ENCODE measurements around the gene ARHGAP23.
"Not testable (repeated sequence)": the region's sequence is repeated elsewhere in the genome, so short reads cannot be mapped to it uniquely, and the experiment has no call there.

Gene ARHGAP23

DNA sequence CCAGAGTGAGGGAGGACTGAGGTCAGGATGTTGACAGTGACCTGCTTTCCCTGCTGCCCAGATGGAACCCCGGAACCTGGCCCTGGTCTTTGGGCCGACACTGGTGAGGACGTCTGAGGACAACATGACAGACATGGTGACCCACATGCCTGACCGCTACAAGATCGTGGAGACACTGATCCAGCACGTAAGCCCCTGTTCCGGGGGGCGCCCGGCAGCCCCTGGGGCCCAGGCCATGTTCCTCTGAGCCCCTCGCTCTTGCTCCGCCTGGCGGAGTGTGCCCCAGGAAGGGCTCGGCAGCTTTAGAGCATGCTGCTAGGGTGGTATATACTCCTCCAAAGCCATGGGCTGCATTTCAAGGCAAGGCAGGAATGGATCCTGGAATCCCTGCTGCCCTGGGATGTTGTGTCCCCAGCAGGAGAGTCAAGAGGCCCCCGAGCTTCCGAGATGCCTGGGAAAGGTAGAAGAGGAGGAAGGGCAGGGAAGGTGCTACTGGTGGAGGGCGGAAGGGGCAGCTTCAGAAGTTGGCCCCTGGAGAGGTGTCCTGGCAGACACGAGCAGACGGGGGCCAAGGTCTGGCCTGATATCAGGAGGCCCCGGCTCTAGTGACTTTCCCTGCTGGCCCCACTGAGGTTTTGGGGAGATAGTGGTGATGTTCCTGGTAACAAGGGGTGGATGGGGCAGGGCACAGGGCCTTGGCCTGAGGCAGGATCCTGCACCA is 63.2 kb downstream of the ARHGAP23 start:
- DNase-seq: not testable (repeated sequence)

DNA sequence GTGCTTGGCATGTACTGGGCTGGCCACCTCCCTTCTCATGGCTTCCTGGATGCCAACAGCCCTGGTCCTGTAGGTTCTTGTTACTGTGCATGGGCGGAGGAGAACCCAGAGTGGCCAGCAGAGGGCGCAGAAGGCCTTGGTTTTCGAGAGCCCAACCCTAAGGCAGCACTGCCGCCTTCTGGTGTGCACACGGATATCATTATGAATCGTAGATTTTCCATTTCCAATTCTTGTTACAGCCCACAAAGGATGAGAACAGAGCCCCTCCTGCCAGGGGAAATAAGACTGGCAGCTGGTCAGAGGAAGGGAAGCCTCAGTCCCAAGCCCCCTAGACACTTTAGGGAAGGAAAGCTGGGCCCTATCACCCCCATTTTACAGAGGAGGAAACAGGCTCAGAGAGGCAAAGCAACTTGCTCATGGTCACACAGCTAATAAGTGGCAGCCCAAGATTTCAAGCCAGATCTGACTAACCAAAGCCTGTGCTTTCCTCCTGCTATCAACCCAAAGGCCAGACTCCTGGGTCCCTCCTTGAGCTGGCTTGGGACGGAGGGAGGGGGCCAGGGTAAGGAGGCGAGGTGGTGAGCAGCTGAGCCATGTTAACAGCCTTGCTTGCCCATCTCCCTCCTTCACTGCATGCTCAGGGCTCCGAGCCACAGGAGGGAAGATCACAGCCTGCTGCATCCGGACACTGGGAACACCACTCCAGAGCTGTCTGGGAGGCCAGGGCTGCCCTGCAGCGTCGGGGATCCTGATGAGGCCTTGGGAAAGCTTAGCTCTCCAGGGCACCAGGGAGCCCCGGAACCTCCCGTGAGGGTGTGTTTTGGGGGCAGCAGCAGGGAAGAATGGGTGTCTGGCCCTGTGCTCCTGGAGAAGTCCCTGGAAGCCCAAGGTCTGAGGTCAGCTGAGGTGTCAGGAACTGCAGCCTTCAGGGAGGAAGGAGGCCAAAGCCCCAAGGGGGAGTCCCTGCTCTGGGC is 64.1 kb downstream of the ARHGAP23 start:
- peak; percentile 59 for DNase-seq

DNA sequence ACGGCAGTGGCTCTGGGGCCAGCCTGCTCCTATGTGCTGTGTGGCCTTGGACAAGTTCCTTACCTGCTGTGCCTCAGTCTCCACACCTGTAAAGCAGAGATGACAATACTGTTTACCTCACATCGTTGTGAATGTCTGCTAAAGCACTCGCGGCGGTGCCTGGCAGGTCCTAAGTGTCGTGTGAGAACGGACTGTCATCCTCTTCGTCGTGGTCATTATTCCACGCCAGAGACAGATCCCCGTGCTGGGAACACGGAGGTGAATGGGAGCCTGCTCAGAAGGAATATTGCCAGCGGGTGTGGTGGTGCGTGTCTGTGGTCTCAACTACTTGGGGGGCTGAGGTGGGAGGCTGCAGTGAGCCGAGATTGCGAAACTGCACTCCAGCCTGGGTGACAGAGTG is 65.9 kb downstream of the ARHGAP23 start:
- not testable (repeated sequence) for DNase-seq

DNA sequence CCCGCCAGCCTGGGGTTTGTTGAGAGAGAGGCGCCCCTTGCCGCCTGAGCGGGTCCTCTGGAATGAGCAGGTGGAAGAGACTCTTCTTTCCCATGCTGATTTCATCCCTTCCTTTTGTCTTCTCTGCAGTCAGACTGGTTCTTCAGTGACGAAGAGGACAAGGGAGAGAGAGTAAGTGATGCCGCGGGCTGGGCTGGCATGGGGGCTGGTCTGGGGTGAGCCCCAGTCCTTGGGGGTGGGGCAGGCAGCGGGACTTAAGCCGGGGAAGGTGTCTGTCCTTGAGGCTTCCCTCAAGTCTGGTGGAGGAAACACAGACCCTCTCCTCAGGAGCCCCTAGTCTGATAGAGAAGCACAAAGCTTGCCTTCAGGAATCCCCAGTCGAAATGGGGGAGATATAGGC is 69.4 kb downstream of the ARHGAP23 start:
- not testable (repeated sequence) for DNase-seq

DNA sequence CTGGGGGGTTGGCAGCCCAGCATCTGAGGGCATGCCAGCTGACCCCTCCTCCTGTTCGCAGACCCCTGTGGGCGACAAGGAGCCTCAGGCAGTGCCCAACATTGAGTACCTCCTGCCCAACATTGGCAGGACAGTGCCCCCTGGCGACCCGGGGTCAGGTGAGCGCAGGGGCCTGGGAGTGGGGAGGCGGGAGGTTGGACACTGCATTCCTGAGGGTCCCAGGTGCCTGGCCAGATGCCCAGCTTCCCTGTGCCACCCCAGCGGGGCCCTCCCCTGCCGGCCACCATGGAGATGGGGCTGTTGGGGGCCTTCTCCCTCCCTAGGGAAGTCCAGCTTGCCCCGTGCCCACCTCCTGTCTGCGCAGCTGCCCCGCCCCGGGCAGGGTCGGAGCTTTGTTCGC is 70.1 kb downstream of the ARHGAP23 start:
- DNase-seq: no peak

DNA sequence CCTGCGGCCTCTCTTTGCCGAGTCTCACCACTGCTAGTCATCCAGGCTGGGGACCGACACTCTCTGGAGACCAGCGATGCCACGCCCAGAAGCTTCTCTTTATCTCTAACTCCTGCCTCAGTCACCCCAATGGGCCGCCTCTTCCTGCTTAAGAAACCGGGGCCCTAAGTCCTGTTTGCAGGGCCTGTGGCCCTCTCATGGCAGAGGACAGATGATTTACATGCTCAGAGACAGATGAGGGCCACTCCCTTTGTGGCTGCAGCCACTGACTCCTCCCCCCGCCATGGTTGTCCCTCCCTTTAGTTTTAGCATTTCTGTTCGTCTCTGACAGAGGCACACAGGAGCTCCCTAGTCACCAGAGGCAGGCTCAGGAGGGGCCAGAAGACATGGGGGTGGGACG is 71.0 kb downstream of the ARHGAP23 start:
- not testable (repeated sequence) for DNase-seq

DNA sequence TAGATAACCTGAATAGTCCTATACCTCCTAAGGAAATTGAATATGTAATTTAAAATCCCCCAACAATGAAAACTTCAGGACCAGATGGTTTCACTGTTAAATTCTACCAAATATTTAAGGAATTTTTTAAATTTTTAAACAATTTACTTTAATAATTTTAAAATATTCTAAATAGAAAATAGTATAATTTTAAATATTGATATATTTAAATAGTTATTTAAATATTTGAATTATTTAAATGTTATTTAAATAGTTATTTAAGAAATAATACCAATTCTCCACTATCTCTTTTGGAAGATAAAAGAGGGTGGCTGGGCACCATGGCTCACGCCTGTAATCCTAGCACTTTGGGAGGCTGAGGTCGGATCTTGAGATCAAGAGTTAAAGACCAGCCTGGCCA is 73.5 kb downstream of the ARHGAP23 start:
- not testable (repeated sequence) for DNase-seq

DNA sequence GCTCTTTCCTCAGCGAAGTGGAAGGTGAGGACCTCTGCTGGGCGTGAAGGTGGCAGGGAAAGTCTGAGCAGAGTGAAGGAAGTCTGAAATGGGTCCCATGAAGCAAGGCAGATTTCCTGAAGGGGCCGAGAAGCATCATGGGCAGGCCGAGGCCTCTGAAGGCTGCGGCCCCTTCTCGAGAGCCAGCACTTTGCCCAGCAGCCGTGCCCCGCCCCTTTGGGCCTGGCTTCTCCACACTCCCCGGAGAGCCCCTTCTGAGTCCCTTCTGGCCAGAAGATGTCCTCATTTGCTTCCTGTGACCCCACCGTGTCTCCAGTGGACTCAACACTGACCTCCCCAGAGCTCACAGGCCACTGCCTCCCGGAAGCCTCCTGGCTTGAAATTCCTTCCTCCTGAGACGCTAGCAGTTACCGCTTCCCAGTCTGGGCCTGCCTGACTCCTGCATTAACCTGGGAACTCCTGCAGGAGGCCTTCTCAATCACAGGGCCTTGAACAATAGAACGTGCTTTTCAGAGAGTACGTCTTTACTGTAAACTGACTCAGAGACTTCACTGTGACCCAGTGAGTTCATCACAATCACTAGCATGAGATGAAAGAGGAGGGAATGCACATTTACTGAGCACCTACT is 75.1 kb downstream of the ARHGAP23 start:
- DNase-seq: not testable (repeated sequence)

DNA sequence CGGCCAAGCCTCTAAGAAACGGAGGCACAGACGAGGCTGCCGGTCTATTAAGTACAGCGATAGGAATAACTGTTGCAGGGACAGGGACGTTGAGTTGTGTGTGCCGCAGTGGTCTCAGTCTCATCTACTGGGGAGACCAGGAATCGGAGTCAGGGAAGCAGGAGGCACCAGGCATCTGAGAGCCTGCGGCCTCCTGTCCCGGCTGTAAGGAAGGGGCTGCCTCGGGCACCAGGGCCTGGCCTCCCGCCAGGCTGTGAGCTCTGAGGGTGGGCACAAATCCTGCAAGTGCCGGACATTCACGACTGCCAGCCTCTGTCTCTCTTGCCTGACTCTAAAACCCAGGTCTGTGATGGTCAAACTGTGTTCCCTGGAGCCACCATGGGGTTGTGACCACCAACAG is 76.0 kb downstream of the ARHGAP23 start:
- DNase-seq: no peak

DNA sequence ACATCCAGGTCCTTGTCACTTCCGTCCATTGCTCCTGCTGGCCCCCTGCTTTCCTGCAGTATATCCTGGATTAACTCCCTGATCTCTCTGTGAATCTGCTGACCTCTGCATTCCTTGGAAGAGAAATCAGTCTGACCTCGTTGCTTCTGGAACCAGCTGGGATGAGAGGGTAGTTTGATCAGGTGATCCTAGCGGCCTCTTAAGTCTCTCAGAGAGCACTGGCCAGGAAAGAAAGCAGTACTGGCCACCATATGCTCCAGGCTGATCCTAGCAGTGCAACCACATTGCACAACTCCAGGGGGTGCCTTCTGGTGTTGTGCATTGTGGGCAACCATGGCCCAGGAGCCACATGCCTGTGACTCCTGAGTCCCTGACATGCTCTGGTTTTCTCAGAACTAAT is 79.2 kb downstream of the ARHGAP23 start:
- DNase-seq: no peak

DNA sequence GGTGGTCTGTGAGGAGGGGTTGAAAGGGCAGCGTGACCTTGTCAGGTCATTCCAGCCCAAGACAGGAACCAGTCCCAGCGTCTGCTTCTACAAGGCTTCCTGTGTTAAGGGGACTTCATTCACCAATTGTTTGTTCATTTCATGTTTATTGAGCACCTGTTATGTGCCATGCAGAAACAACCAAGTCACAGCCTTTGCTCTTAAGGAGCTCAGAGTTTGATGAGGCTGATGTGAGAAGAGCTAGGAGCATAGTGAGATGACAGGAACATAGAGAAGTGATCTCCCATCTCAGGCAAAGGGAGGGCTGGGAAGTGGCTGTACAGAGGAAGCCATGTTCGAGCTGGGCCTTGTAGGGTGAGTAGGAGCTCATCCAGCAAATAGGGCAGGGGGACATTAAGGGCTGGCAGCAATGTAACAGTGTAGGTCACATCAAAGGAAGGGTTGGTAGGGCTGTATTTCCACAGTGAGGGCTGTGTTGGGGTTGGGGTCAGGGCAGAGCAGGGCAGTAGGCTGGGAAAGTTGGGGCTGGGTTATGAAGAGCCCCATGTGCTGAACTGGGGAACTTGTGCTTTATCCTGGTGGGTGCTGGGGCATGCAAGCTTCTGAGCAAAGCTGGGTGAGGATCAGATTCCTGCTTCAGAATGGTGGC is 79.8 kb downstream of the ARHGAP23 start:
- DNase-seq: no peak

DNA sequence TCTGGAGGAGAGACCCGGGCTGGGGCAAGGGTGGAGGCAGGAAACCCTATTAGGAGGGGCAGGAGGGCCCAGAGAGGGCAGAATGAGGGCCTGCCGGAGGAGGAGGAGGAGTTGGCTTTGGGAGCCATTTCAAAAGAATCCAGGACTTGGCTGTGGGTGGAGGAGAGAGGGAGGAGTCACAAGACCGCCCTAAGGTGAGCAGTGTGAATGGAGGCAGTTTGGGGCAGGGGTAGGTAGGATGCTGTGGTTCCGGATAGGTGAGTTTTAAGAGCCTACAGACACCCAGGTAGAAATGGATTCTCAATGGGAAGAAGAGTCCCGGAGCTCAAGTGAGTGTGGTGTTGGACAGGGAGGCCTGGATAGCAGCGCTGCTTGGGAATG is 80.3 kb downstream of the ARHGAP23 start:
- no peak for DNase-seq

DNA sequence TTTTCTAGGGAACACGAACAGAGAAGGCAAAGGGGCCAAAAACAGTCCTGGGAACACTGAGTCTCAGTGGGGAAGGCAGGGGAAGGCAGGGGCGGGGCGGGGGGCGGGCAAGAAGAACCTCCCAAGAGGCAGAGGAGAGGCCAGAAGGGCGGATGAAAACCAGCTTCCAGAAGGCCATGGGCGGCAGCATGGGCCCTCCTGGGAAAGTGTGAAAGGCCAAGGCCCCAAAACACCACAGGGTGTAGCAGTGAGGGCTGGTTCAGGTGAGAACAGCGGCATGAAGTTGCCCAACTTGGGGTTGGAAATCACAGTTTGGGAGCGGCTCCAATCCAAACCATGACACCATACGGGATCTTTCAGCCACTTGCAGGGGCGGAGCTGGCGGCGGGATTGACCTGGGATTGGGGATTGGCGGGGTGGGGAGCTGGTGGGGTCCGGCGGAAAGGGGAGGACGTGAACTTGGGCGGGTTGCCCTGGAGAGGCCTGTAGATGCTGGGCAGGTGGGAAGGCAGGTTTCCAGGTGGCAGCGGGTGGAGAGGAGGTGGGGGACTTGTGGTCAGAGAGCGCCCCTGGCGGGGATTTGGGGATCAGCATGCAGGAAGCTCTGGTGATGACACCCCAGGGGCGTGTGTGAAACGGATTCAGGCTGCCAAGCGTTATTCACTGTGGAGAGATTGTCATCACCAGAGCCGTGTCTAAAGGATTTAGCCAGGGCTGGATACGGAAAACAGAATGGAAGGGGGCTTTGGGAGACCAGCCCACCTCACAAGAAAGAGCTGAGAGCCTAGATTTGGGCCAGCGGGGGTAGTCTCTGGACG is 80.9 kb downstream of the ARHGAP23 start:
- peak; percentile 74 for DNase-seq

DNA sequence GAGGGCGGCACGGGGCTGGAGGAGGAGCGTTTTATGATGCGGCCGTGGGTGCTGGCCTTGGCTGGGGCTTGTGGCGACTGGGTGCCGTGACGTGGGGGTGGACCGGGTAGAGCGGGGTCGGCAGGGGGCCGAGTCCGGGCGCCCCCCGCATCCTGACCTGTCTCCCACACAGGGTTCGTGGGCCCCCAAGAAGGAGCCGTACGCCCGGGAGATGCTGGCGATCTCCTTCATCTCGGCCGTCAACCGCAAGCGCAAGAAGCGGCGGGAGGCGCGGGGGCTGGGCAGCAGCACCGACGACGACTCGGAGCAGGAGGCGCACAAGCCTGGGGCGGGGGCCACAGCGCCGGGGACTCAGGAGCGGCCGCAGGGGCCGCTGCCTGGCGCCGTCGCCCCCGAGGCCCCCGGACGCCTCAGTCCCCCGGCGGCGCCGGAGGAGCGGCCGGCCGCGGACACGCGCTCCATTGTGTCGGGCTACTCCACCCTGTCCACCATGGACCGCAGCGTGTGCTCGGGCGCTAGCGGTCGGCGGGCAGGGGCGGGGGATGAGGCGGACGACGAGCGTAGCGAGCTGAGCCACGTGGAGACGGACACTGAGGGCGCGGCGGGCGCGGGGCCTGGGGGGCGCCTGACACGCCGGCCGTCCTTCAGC is 81.6 kb downstream of the ARHGAP23 start:
- no peak for DNase-seq

DNA sequence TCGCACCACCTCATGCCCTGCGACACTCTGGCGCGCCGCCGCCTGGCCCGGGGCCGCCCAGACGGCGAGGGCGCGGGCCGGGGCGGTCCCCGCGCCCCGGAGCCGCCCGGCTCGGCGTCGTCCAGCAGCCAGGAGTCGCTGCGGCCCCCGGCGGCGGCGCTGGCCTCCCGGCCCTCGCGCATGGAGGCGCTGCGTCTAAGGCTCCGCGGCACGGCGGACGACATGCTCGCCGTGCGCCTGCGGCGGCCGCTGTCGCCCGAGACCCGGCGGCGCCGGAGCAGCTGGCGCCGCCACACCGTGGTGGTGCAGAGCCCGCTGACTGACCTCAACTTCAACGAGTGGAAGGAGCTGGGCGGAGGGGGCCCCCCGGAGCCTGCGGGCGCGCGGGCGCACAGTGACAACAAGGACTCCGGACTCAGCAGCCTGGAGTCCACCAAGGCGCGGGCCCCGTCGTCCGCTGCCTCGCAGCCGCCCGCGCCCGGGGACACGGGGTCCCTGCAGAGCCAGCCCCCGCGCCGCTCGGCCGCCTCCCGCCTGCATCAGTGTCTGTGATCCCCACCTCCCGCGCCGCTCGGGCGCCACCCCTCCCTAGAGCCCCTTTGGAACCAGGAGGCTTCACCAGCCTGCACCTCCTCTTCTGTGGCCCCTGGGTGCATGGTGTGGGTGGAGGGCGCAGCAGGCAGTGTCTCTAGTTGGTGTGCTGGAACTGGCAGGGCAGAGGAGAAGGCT is 82.3 kb downstream of the ARHGAP23 start:
- peak; percentile 12 for DNase-seq

DNA sequence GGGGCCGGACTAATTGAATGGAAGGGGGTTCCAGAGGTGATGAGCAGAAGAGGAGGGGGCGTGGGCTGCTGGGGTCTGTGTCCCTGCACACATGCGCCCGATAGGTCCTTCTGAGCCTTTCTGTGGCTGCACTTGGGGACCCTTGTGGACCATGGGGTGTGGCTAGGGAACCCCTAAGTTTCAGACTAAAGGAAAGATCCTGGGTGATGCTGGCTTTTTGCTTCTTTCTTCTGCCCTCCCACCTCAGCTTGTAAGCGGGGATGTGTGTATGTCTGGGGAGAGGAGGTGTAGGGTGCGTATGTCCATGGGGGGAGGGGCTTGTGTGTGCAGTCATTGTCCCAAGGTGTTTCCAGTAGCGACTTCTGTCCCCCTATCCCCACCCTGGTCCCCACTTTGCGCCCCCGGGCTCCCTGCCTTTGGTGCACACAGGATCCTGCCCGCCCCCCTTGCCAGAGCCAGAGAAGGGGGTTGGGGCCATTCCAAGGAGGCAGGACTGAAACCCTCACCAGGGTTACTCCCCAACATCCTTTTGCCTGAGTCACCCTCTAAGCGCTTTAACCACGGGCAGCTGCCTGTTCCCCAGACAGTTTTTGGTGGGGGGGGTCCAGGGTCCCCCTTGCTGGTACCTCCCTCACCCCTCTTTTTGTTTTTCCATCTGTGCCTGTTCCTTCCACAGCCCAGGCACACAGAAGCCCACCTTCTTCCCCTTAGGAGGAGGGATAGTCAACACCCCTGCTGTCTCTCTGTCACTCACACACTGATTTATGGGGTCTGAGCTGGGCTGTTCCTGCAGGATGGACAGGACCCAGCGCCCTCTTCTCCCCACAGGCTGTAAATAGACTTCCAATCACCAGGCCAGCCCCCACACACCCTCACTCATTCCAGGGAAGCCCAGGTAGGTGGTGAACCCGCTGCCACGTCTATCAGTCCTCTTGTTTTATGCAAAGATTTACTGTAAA is 83.2 kb downstream of the ARHGAP23 start:
- peak; percentile 76 for DNase-seq

DNA sequence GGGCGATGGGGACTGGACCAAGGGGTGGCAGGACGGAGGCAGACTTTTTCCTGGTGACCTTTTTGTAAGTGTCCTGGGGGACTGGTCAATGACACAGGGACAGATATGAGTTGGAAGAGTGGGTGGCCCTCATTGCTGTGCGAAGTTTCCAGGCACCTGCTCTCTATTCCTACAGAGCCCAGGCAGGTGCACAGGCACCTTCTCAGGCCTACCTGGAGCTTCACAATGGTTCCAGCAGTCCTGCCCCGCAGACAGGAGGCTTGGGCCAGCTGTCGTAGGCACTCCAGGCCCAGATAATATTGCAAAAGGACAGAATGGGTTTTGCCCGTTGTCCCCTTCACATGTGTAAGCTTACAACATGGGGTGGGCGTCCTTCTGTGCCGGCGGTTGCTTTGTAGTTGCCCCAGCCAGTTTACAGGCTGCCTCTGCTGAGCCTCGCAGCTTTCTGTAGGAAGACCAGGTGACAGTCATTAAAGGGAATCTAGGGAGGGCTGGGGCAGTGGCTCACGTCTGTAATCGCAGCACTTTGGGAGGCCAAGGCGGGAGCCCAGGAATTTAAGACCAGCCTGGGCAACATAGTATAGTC is 84.3 kb downstream of the ARHGAP23 start:
- DNase-seq: no peak

DNA sequence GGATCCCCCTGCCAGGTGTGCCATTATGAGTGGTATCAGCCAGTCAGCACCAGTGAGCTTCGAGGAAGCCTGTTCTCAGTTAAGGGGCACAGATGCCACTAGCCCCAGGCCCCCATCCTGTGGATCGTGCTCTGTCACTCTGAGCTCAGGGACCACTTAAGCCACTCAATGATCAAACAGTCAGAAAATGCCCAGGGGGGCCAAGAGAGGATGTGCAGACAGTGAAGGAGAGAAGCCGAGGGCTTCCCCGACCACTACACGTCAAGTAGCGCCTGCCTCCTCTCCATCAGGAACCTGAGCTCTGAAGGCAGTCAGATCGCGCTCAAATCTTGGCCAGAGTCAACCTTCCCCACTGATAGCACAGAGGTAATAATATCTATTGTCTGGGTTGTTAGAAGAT is 98.3 kb downstream of the ARHGAP23 start:
- DNase-seq: not testable (repeated sequence)

DNA sequence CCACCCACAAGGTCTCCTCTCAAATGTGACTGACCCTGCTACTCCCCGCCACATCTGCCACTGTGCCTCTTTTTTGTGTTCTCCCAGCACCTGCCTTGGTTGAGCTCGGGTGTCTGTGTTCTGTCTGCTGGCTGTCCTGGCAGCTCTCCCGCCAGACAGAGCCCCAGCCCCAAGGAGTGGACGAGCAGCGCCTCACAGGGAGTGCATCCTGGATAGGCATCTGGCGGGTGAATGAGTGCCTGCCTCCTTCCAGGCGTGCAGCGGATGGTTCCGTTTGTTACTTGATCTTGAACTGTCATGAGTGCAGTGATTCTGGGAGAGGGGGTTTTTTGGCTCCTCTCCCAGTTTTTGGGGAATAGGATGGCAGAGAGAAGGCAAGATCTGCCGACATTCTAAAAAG is 99.9 kb downstream of the ARHGAP23 start:
- DNase-seq: peak; percentile 0
